K562 (cell line): Measurements from ENCODE around the gene RNF115. TPM values are rescaled to one million over a fixed set of nuclear protein-coding genes. Genes with fewer than 3 reads are reported as not detected.

Experiments
- ATAC-seq: fragments of 200-7000 bp; cut with Tn5 transposase; 3 replicates; pipeline ENCODE4 v1.9.1; 2020; ENCODE audit warnings: moderate library complexity
- BruUV-seq: library from RNA; stranded (reverse); fragments of 400-500 nt; replicated peaks from 2 replicates; lab custom pipeline; 2021; lab: Mats Ljungman, UMichigan
- CTCF ChIA-PET: fragments of 300-600 bp; formaldehyde crosslinking; extraction: SDS; loops from one replicate; lab custom pipeline; 2021; ENCODE audit warnings: low intra/inter-chr PET ratio; lab: Yijun Ruan, JAX
- POLR2A ChIA-PET: fragments of 300-600, 350-650 bp; sonication (Branson Sonifier 250); formaldehyde crosslinking; extraction: SDS; loops from one replicate; lab custom pipeline; 2021; ENCODE audit warnings: antibody characterized with exemption, inconsistent platforms; lab: Yijun Ruan, JAX
- DNase-seq, 4 experiments: peaks; one replicate each; pipeline versions ENCODE4 v3.0.0 to v3.0.0-alpha.2; 2011 to 2018; ENCODE audit warnings: low spot score in 3 of 4, mixed read lengths in 3 of 4; ENCODE audit errors: extremely low read depth in 1 of 4
- FAIRE-seq: peaks from 2 replicates; lab custom pipeline; 2011; peaks lifted over from hg19 to GRCh38; lab: Jason Lieb, UNC
- H2AFZ ChIP-seq: 2 replicates; pipeline ENCODE4 v1.6.0; 2011; ENCODE audit warnings: low read depth, low read length, control low read depth, inconsistent platforms
- H3K27ac ChIP-seq: fragments of 200-600 bp; 3 replicates; pipeline ENCODE4 v1.8.0; 2011; ENCODE audit warnings: low read depth, mild to moderate bottlenecking, control low read depth, inconsistent platforms, low read length, moderate library complexity, mixed read lengths; ENCODE audit errors: extremely low read depth
- H3K27me3 ChIP-seq, 2 experiments: fragments of 300-600 bp in 1 of 2; 2 replicates in 1 of 2; 3 replicates in 1 of 2; pipeline versions ENCODE4 v1.6.0 to v1.8.0; 2011; ENCODE audit warnings: inconsistent platforms in 2 of 2, low read length in 2 of 2, mild to moderate bottlenecking in 1 of 2, mixed read lengths in 1 of 2, moderate library complexity in 1 of 2; ENCODE audit not compliant: control insufficient read depth in 2 of 2, insufficient read depth in 2 of 2
- H3K36me3 ChIP-seq: fragments of 300-600 bp; 3 replicates; pipeline ENCODE4 v1.8.0; 2011; ENCODE audit warnings: mild to moderate bottlenecking, low read length, inconsistent platforms; ENCODE audit not compliant: control insufficient read depth, insufficient read depth
- H3K4me1 ChIP-seq, 2 experiments: fragments of 200-600 bp in 1 of 2; replicated peaks in 1 of 2; 2 replicates in 1 of 2; 3 replicates in 1 of 2; pipeline versions ENCODE4 v1.5.1 to v1.8.0; 2011; ENCODE audit warnings: inconsistent platforms in 2 of 2, low read length in 2 of 2, mild to moderate bottlenecking in 1 of 2, mixed read lengths in 1 of 2, moderate library complexity in 1 of 2; ENCODE audit not compliant: control insufficient read depth in 2 of 2, insufficient read depth in 2 of 2
- H3K4me2 ChIP-seq: 2 replicates; pipeline ENCODE4 v1.6.1; 2011; ENCODE audit warnings: low read length, control low read depth, inconsistent platforms, mixed read lengths; ENCODE audit not compliant: insufficient read depth
- H3K4me3 ChIP-seq: fragments of 200-600 bp; sonication (generic), shearing (Covaris generic); 2 replicates; pipeline ENCODE4 v1.5.1; 2016; ENCODE audit warnings: control low read depth, inconsistent platforms
- H3K79me2 ChIP-seq: fragments of 200-600 bp; 3 replicates; pipeline ENCODE4 v1.8.0; 2011; ENCODE audit warnings: low read length, inconsistent platforms; ENCODE audit not compliant: control insufficient read depth, insufficient read depth
- H3K9ac ChIP-seq, 2 experiments: 2 replicates each; pipeline versions ENCODE4 v1.6.0 to v1.6.1; 2011; ENCODE audit warnings: low read depth in 2 of 2, low read length in 2 of 2, control low read depth in 1 of 2, inconsistent platforms in 1 of 2, mild to moderate bottlenecking in 1 of 2, mixed read lengths in 1 of 2; ENCODE audit not compliant: insufficient read depth in 1 of 2
- H3K9me1 ChIP-seq: one replicate; pipeline ENCODE4 v1.6.0; 2011; ENCODE audit warnings: inconsistent platforms, mild to moderate bottlenecking, low read length, moderate library complexity; ENCODE audit not compliant: control insufficient read depth, insufficient read depth
- H3K9me3 ChIP-seq: replicated peaks from 2 replicates; pipeline ENCODE4 v1.5.1; 2011; ENCODE audit warnings: low read depth, low read length, inconsistent platforms; ENCODE audit not compliant: control insufficient read depth, insufficient read depth
- H4K20me1 ChIP-seq: replicated peaks from 2 replicates; pipeline ENCODE4 v1.6.1; 2011; ENCODE audit warnings: low read length, inconsistent platforms, mixed read lengths; ENCODE audit not compliant: control insufficient read depth, insufficient read depth
- ATF4 ChIP-seq: fragments of 450-650 bp; formaldehyde crosslinking; IDR thresholded peaks from 2 replicates; pipeline ENCODE4 v1.4.0; 2022; ENCODE audit warnings: mild to moderate bottlenecking, moderate library complexity
- CBFA2T3 ChIP-seq: fragments of 450-650 bp; IDR thresholded peaks from 2 replicates; pipeline ENCODE4 v1.6.1; 2017
- CEBPB ChIP-seq: fragments of 450-650 bp; IDR thresholded peaks from 2 replicates; pipeline ENCODE4 v1.6.1; 2016; ENCODE audit warnings: missing genetic modification characterization, missing compliant biosample characterization
- ETV5 ChIP-seq: sonication (generic); formaldehyde crosslinking; IDR thresholded peaks from 2 replicates; pipeline ENCODE4 v1.4.0; 2020; ENCODE audit warnings: low read depth, mild to moderate bottlenecking, missing genetic modification reagents
- FOXJ3 ChIP-seq: sonication (generic); formaldehyde crosslinking; IDR thresholded peaks from 2 replicates; pipeline ENCODE4 v1.4.0; 2020; ENCODE audit warnings: mild to moderate bottlenecking, missing genetic modification reagents
- GABPB2 ChIP-seq: fragments of 250-450 bp; sonication (Bioruptor Pico); conservative IDR thresholded peaks from 2 replicates; pipeline ENCODE4 v1.5.1; 2021; ENCODE audit warnings: mild to moderate bottlenecking
- HDAC8 ChIP-seq: fragments of 450-650 bp; IDR thresholded peaks from 2 replicates; pipeline ENCODE4 v1.6.1; 2016; ENCODE audit warnings: mild to moderate bottlenecking, missing genetic modification characterization, moderate library complexity, missing compliant biosample characterization
- MBD2 ChIP-seq: sonication (generic); IDR thresholded peaks from 2 replicates; pipeline ENCODE4 v1.6.1; 2016; ENCODE audit warnings: low read depth, borderline replicate concordance
- MED1 ChIP-seq: sonication (generic); formaldehyde crosslinking; IDR thresholded peaks from 2 replicates; pipeline ENCODE4 v1.8.1; 2023; ENCODE audit warnings: missing genetic modification reagents, borderline replicate concordance
- NUFIP1 ChIP-seq: fragments of 450-650 bp; IDR thresholded peaks from 2 replicates; pipeline ENCODE4 v1.6.1; 2018; ENCODE audit not compliant: partially characterized antibody
- POLR3A ChIP-seq: IDR thresholded peaks from 2 replicates; pipeline ENCODE4 v1.6.1; 2011; ENCODE audit warnings: borderline replicate concordance, mild to moderate bottlenecking, moderate library complexity; ENCODE audit not compliant: insufficient read length, insufficient read depth; ENCODE audit errors: extremely low read depth
- PREB ChIP-seq: sonication (generic); formaldehyde crosslinking; IDR thresholded peaks from 2 replicates; pipeline ENCODE4 v1.8.1; 2023; ENCODE audit warnings: mild to moderate bottlenecking, missing genetic modification reagents
- SNAPC5 ChIP-seq: fragments of 250-450 bp; sonication (Bioruptor Pico); IDR thresholded peaks from 2 replicates; pipeline ENCODE4 v1.8.0; 2021; ENCODE audit warnings: moderate library complexity, mild to moderate bottlenecking, inconsistent platforms
- SPI1 ChIP-seq: IDR thresholded peaks from 2 replicates; pipeline ENCODE4 v1.6.1; 2011; ENCODE audit warnings: low read depth, low read length, control low read depth, borderline replicate concordance
- SRSF7 ChIP-seq: fragments of 200-400 bp; formaldehyde crosslinking; optimal IDR thresholded peaks from 2 replicates; pipeline ENCODE3; 2017; ENCODE audit warnings: mild to moderate bottlenecking, low read depth, low read length
- TCF15 ChIP-seq: fragments of 250-450 bp; sonication (Bioruptor Pico); IDR thresholded peaks from 2 replicates; pipeline ENCODE4 v1.8.0; 2022; ENCODE audit warnings: moderate library complexity, mild to moderate bottlenecking, inconsistent platforms
- TGIF2 ChIP-seq: sonication (generic); formaldehyde crosslinking; IDR thresholded peaks from 2 replicates; pipeline ENCODE4 v1.8.1; 2022; ENCODE audit warnings: mild to moderate bottlenecking, missing genetic modification reagents, moderate library complexity
- ZBTB26 ChIP-seq: fragments of 450-650 bp; formaldehyde crosslinking; IDR thresholded peaks from 2 replicates; pipeline ENCODE4 v1.4.0; 2022; ENCODE audit warnings: missing genetic modification characterization
- ZNF212 ChIP-seq: fragments of 450-650 bp; formaldehyde crosslinking; IDR thresholded peaks from 2 replicates; pipeline ENCODE4 v1.4.0; 2020; ENCODE audit warnings: mild to moderate bottlenecking
- ZNF644 ChIP-seq: fragments of 200-800 bp; sonication (Bioruptor generic); IDR thresholded peaks from 2 replicates; pipeline ENCODE4 v1.6.1; 2016; ENCODE audit warnings: low read depth, missing genetic modification characterization, missing compliant biosample characterization
- ZNF79 ChIP-seq: fragments of 250-450 bp; sonication (Bioruptor Pico); IDR thresholded peaks from 2 replicates; pipeline ENCODE4 v1.4.0; 2020; ENCODE audit warnings: low read depth, mild to moderate bottlenecking, moderate library complexity
- WGBS: fragments of 100-300 bp; shearing (Covaris generic); methylation state at CpG from one replicate; pipeline ENCODE4 v1.1.6; 2016; ENCODE audit warnings: low coverage, mixed read lengths; ENCODE audit not compliant: insufficient coverage; ENCODE audit errors: missing lambda C conversion rate; 5-methylcytosine and 5-hydroxymethylcytosine counted together
- in situ Hi-C: fragments of 300-500 bp; cut with MboI; formaldehyde crosslinking; loops from 4 replicates; pipeline ENCODE4 v1.15.0; 2018; ENCODE audit warnings: inconsistent platforms, mixed read lengths
- intact Hi-C: fragments of 100-400 bp; cut with micrococcal nuclease; formaldehyde crosslinking; loops from 2 replicates; pipeline ENCODE4 v1.14.2; 2022
- polyA plus RNA-seq, 8 experiments: library from polyadenylated mRNA; depleted of rRNA in 4 of 8; stranded (reverse) in 5 of 8; unstranded in 3 of 8; fragments of >200 nt; fragmentation: Nextera tagmentation in 2 of 8; fragmentation: Illumina TruSeq in 1 of 8; extraction: Ambion mirVana in 2 of 8; extraction: Trizol in 1 of 8; gene quantifications; 2 replicates each; pipeline versions ENCODE4 v1.2.1 to v1.2.3, GENCODE V29; 2011 to 2014; ENCODE audit warnings: inconsistent platforms in 1 of 8, missing spikeins in 1 of 8
- total RNA-seq, 7 experiments: library from RNA; depleted of rRNA in 6 of 7; stranded (reverse); fragments of >200 nt in 6 of 7; fragmentation: Illumina TruSeq in 2 of 7; extraction: Trizol in 2 of 7; gene quantifications; 2 replicates each; pipeline versions ENCODE4 v1.2.1 to v1.2.3, GENCODE V29; 2011 to 2021; ENCODE audit warnings: low replicate concordance in 1 of 7

Gene RNF115
- total and polyA plus RNA-seq, 9 of the 15 experiments (the other 6 are each of a cell fraction or from before 2014, with no cell fraction given) = 1.9 to 14.3 (median 9.5) TPM

DNA sequence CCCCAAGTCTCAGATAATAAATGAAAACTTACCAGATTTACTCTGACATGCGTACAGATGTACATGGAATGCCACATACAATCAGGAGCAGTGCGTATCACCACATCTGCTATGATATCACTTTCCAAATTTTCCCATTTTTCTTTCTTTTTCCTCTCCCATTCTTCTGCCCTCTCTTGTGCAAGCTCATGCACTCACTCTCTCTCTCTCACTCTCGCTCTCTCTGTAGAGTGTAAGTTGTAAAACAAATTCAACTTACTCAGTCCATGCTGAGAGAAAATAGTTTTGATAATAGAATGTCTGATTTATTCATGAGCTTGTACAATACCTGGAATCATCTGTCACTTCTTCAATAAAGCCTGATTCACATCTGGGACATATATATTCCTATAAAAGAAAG lies 35.3 kb downstream of the RNF115 start (continued):
- TF ChIP-seq ZBTB26 (no peak), SNAPC5 (CRISPR knock-in tag) (no peak), TCF15 (CRISPR knock-in tag) (no peak), ATF4 (CRISPR knock-in tag) (no peak), FOXJ3 (CRISPR knock-in tag) (no peak), TGIF2 (CRISPR knock-in tag) (no peak), ETV5 (CRISPR knock-in tag) (no peak), NUFIP1 (no peak), SRSF7 (no peak)

- no peak overlapping the region for H3K4me3 ChIP-seq
- no peaks in the 10 kb centered on the region for H3K79me2 ChIP-seq
- intact Hi-C loops (no loop called here), in situ Hi-C loops (no loop called here)
- ChIA-PET POLR2A (interaction anchor here (0.7 kb wide), 1 partner anchor 11 kb away, joined by 3 read pairs; no protein-coding TSS in a partner anchor), CTCF (no interaction called here)
- H3K9ac ChIP-seq = no peak overlapping the region
- H3K27ac ChIP-seq = no peak overlapping the region
- WGBS = 0% methylated on average over 1 of the region's 1 CpG
- H3K9me1 ChIP-seq = no peaks in the 10 kb centered on the region
- peaks cover 18% of the 10 kb centered on the region; the same call in 2 of the 3 replicates for H3K36me3 ChIP-seq
- no peaks in the 10 kb centered on the region for H3K9me3 ChIP-seq
- no peaks in the 10 kb centered on the region for H4K20me1 ChIP-seq
- ATAC-seq = no peak
- H2AFZ ChIP-seq = no peak overlapping the region
- no peaks in the 10 kb centered on the region for H3K4me1 ChIP-seq
- FAIRE-seq = no peak
- no peak for DNase-seq
- no peaks in the 10 kb centered on the region for H3K27me3 ChIP-seq
- H3K4me2 ChIP-seq = no peak overlapping the region
- BruUV-seq = no TSS peak
- TF ChIP-seq POLR3A = no peak
- no peak for TF ChIP-seq HDAC8
- no peak for TF ChIP-seq ZNF79 (CRISPR knock-in tag)
- TF ChIP-seq PREB (CRISPR knock-in tag) = no peak
- TF ChIP-seq ZNF644 (tag) = no peak
- no peak for TF ChIP-seq CBFA2T3
- TF ChIP-seq MED1 (CRISPR knock-in tag) = no peak
- no peak for TF ChIP-seq ZNF212 (CRISPR knock-in tag)
- TF ChIP-seq GABPB2 = no peak
- TF ChIP-seq SPI1 = no peak
- TF ChIP-seq MBD2 = no peak
- TF ChIP-seq CEBPB (tag) = no peak
Observed at GRCh38 chr1:145786271-145786670, 37.6 kb downstream of the RNF115 start.
